Activated B cell treated with CpG ODN at 0.5 μM for 24 hours (primary cell): ENCODE measurements around the gene PTPN14. TPM values are rescaled to one million over a fixed set of nuclear protein-coding genes. Genes with fewer than 3 reads are reported as not detected.

Experiments
- ATAC-seq: fragments of 200-7000 bp; cut with Tn5 transposase; one replicate; pipeline ENCODE4 v1.10.0; 2021; ENCODE audit warnings: low read depth, mild to moderate bottlenecking, moderate library complexity
- CTCF ChIA-PET: fragments of 350-600 bp; sonication (Branson Sonifier 250); formaldehyde crosslinking; loops from one replicate; lab custom pipeline; 2021; ENCODE audit warnings: antibody characterized with exemption; lab: Charles Lee
- POLR2A ChIA-PET: fragments of 350-600 bp; sonication (Branson Sonifier 250); formaldehyde crosslinking; loops from one replicate; lab custom pipeline; 2021; ENCODE audit warnings: antibody characterized with exemption; lab: Charles Lee
- DNase-seq: peaks from one replicate; pipeline ENCODE4 v3.0.0; 2022
- H3K27ac Mint-ChIP-seq: one replicate; pipeline ENCODE4 v1.8.0; 2020; ENCODE audit warnings: mixed read lengths
- H3K27me3 Mint-ChIP-seq: one replicate; pipeline ENCODE4 v1.8.0; 2021; ENCODE audit warnings: mixed read lengths
- H3K36me3 Mint-ChIP-seq: one replicate; pipeline ENCODE4 v1.8.0; 2021; ENCODE audit warnings: low read depth, mixed read lengths
- H3K4me1 Mint-ChIP-seq: one replicate; pipeline ENCODE4 v1.8.0; 2021; ENCODE audit warnings: mixed read lengths
- H3K4me3 Mint-ChIP-seq: one replicate; pipeline ENCODE4 v1.8.0; 2020; ENCODE audit warnings: mild to moderate bottlenecking, mixed read lengths
- H3K9me3 Mint-ChIP-seq: one replicate; pipeline ENCODE4 v1.8.0; 2020; ENCODE audit warnings: mixed read lengths
- CTCF ChIP-seq: fragments of 200-600 bp; IDR thresholded peaks from one replicate; pipeline ENCODE4 v1.8.0; 2022; ENCODE audit warnings: antibody characterized with exemption, mild to moderate bottlenecking
- intact Hi-C: fragments of 100-400 bp; cut with micrococcal nuclease; formaldehyde crosslinking; loops from one replicate; pipeline ENCODE4 v1.15.1; 2024
- total RNA-seq: library from RNA; stranded (reverse); gene quantifications from 2 replicates; pipeline ENCODE4 v1.2.3, GENCODE V29; 2022

The PTPN14 gene
- total RNA-seq, 1 donor from 2014 or later: not detected

DNA sequence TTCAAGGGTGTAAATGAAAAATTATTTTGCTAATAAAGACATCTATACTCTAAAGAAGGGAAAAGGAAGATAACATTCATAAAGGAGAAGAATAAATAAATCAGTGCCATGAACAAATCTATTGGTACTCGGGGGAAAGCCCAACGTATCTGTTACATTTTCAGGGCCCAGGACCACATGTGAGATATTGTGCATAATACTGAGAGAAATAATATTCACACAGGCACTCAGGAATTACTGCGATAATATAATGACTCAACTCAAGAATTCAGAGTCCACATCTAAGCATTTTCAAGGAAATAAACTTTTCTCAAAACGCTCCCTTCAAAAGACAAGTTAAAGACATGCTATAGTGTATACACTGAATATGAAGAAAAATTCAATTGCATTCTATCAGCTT is 161.7 kb downstream of the PTPN14 start:
- no peaks in the 10 kb centered on the region for H3K4me1 Mint-ChIP-seq
- POLR2A ChIA-PET: no interaction called here
- no peak for DNase-seq
- no peak overlapping the region for H3K4me3 Mint-ChIP-seq
- no peak for ATAC-seq
- H3K9me3 Mint-ChIP-seq: no peaks in the 10 kb centered on the region
- CTCF ChIA-PET: no interaction called here
- TF ChIP-seq CTCF: no peak
- H3K36me3 Mint-ChIP-seq: no peaks in the 10 kb centered on the region
- H3K27me3 Mint-ChIP-seq: no peaks in the 10 kb centered on the region
- H3K27ac Mint-ChIP-seq: no peak overlapping the region
- intact Hi-C loops: no loop called here

GRCh38 chr1:214386747-214387146 is 164.7 kb downstream of the PTPN14 start:
- no peak for ATAC-seq
- no peaks in the 10 kb centered on the region for H3K4me1 Mint-ChIP-seq
- no peak overlapping the region for H3K4me3 Mint-ChIP-seq
- H3K27ac Mint-ChIP-seq: no peak overlapping the region
- intact Hi-C loops: no loop called here
- no peaks in the 10 kb centered on the region for H3K9me3 Mint-ChIP-seq
- no peaks in the 10 kb centered on the region for H3K27me3 Mint-ChIP-seq
- no peak for DNase-seq
- no peak for TF ChIP-seq CTCF
- ChIA-PET CTCF (no interaction called here), POLR2A (no interaction called here)
- H3K36me3 Mint-ChIP-seq: no peaks in the 10 kb centered on the region

GRCh38 chr1:214386333-214386732 is 165.1 kb downstream of the PTPN14 start:
- no peak for TF ChIP-seq CTCF
- H3K27me3 Mint-ChIP-seq: no peaks in the 10 kb centered on the region
- H3K36me3 Mint-ChIP-seq: no peaks in the 10 kb centered on the region
- DNase-seq: no peak
- H3K4me1 Mint-ChIP-seq: no peaks in the 10 kb centered on the region
- ATAC-seq: no peak
- H3K9me3 Mint-ChIP-seq: no peaks in the 10 kb centered on the region
- intact Hi-C loops: no loop called here
- POLR2A ChIA-PET: no interaction called here
- CTCF ChIA-PET: no interaction called here
- H3K4me3 Mint-ChIP-seq: no peak overlapping the region
- H3K27ac Mint-ChIP-seq: no peak overlapping the region

DNA sequence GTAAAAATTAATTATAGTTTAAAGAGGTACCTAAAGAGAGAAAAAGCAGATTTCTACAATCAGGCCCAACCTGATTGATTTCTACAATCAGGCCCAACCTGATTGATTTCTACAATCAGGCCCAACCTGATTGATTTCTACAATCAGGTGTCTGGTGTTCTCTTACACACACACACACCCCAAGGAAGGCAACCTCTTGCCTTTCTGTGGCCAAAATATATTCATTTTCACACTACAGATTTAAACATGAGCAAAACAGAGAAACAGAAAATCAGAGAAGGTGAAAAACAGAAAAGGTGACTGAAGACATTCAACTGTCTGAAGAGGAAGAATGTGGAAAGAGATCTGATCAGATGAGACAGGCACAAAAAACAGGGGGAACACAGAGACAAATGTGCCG is 166.0 kb downstream of the PTPN14 start:
- DNase-seq: no peak
- no peak overlapping the region for H3K4me3 Mint-ChIP-seq
- H3K4me1 Mint-ChIP-seq: no peaks in the 10 kb centered on the region
- H3K27me3 Mint-ChIP-seq: no peaks in the 10 kb centered on the region
- no peaks in the 10 kb centered on the region for H3K9me3 Mint-ChIP-seq
- H3K36me3 Mint-ChIP-seq: no peaks in the 10 kb centered on the region
- intact Hi-C loops: no loop called here
- POLR2A ChIA-PET: no interaction called here
- H3K27ac Mint-ChIP-seq: no peak overlapping the region
- no peak for ATAC-seq
- CTCF ChIA-PET: no interaction called here
- no peak for TF ChIP-seq CTCF

- H3K4me1 Mint-ChIP-seq: no peaks in the 10 kb centered on the region
- H3K27ac Mint-ChIP-seq: no peak overlapping the region
These were observed 166.9 kb downstream of the PTPN14 start for GRCh38 chr1:214384373-214385079.

More at GRCh38 chr1:214384373-214385079, 166.9 kb downstream of the PTPN14 start:
- CTCF ChIA-PET: no interaction called here
- POLR2A ChIA-PET: no interaction called here
- Mint-ChIP-seq H3K27me3 (no peaks in the 10 kb centered on the region), H3K36me3 (no peaks in the 10 kb centered on the region), H3K9me3 (no peaks in the 10 kb centered on the region), H3K4me3 (no peak overlapping the region)
- intact Hi-C loops: no loop called here
- DNase-seq (no peak), ATAC-seq (no peak)
- no peak for TF ChIP-seq CTCF
